ENCODE measurements around the gene MAPT. TPM values are rescaled to one million over a fixed set of nuclear protein-coding genes. Genes with fewer than 3 reads are reported as not detected.

The MAPT gene
- total RNA-seq, 1 experiment from 2014 or later: 3.6 TPM

DNA sequence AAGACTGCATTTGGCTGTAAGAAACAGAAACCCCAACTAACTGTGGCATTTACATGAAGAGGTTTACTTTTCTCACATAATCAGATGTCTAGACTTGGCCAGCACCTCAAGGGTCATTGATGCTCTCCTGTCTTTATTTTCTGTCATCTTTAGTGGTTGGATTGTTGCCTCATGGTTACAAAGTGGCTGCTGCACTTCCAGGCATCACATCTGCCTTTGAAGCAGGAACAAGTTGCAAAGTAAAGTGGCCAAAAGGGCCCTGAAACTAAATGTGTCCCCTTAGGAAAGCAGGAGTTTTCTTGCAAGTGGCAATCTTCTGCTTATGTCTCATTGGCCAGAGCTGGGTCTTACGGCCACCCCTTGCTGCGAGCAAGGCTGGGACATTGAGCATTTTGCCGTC, 78.2 kb downstream of the MAPT start:
- no peak overlapping the region for H3K4me2 ChIP-seq (ENCODE audit: low read length)
- ChIA-PET POLR2A (ENCODE audit: unreplicated experiment) (no interaction called here), CTCF (no interaction called here)
- H2AFZ ChIP-seq (ENCODE audit: low read length): no peak overlapping the region
- no peak overlapping the region for H3K27ac ChIP-seq (ENCODE audit: low read length)
- no peak overlapping the region for H3K4me3 ChIP-seq (ENCODE audit: low read length)
- no peaks in the 10 kb centered on the region for H3K9me3 ChIP-seq (ENCODE audit: low read length)
- no peaks in the 10 kb centered on the region for H3K79me2 ChIP-seq (ENCODE audit: low read length)
- H3K9ac ChIP-seq (ENCODE audit: low read length): no peak overlapping the region
- intact Hi-C loops (cut with micrococcal nuclease): no loop called here
- no peaks in the 10 kb centered on the region for H3K36me3 ChIP-seq (ENCODE audit: low read depth, low read length)
- TF ChIP-seq EZH2 (IDR thresholded peaks at IDR 0.05; ENCODE audit: low read length, unreplicated experiment): no peak
- peaks cover 7% of the 10 kb centered on the region; the same call in 1 of the 2 replicates for H3K27me3 ChIP-seq (ENCODE audit: low read length)
- no peaks in the 10 kb centered on the region for H3K9me2 ChIP-seq (replicated peaks; ENCODE audit: low read length)
- H3F3A ChIP-seq (ENCODE audit: low read length, unreplicated experiment): no peaks in the 10 kb centered on the region
- H3K4me1 ChIP-seq (ENCODE audit: insufficient read depth, low read length): no peaks in the 10 kb centered on the region
- DNase-seq (no peak), ATAC-seq (no peak)
- BruUV-seq (replicated peaks): no TSS peak
- H4K20me1 ChIP-seq (ENCODE audit: low read length): no peaks in the 10 kb centered on the region

DNA sequence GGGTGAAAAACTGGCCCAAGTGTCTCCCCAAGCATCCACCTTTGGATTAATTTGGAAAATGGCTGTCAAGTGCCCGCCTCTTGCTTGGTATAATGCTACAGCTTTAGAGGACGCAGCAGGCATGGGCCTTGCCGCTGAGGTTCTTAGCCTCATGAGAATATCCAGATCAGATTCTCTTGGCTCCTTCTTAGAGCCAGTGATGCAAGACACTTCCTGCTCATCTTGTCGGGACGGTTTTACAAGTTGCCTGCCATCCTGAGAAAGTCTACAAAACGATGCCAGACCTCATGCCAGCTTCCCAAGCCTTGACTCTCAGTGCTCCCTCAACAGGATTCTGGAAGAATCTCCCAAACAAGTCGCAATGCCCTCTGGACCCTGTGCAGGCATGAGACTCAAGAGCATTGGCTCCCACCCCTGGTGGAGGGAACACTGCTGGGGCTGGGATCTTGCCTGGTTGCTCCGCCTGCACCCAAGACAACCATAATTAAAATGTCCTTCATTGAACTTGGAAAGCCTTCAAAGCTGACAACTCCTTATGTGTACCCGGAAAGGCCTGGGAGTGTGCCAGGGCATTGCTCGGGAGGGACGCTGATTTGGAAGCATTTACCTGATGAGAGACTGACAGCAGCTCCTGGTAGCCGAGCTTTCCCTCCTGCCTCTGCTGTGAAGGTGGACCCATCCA, 78.9 kb downstream of the MAPT start:
- ATAC-seq (no peak), DNase-seq (peak; percentile 27)
- POLR2A ChIA-PET (ENCODE audit: unreplicated experiment): no interaction called here
- Histone ChIP-seq H3K4me3 (ENCODE audit: low read length) (no peak overlapping the region), H3K9me2 (replicated peaks; ENCODE audit: low read length) (no peaks in the 10 kb centered on the region), H3F3A (ENCODE audit: low read length, unreplicated experiment) (no peaks in the 10 kb centered on the region), H3K4me1 (ENCODE audit: insufficient read depth, low read length) (no peaks in the 10 kb centered on the region), H3K27ac (ENCODE audit: low read length) (no peak overlapping the region), H3K4me2 (ENCODE audit: low read length) (no peak overlapping the region), H2AFZ (ENCODE audit: low read length) (no peak overlapping the region), H3K9me3 (ENCODE audit: low read length) (no peaks in the 10 kb centered on the region), H4K20me1 (ENCODE audit: low read length) (no peaks in the 10 kb centered on the region), H3K9ac (ENCODE audit: low read length) (no peak overlapping the region), H3K27me3 (ENCODE audit: low read length) (0 out of 2 replicates have a peak, but pooled peaks cover under 1% of the 10 kb centered on the region), H3K36me3 (ENCODE audit: low read depth, low read length) (no peaks in the 10 kb centered on the region), H3K79me2 (ENCODE audit: low read length) (no peaks in the 10 kb centered on the region)
- TF ChIP-seq, protein P1, sequence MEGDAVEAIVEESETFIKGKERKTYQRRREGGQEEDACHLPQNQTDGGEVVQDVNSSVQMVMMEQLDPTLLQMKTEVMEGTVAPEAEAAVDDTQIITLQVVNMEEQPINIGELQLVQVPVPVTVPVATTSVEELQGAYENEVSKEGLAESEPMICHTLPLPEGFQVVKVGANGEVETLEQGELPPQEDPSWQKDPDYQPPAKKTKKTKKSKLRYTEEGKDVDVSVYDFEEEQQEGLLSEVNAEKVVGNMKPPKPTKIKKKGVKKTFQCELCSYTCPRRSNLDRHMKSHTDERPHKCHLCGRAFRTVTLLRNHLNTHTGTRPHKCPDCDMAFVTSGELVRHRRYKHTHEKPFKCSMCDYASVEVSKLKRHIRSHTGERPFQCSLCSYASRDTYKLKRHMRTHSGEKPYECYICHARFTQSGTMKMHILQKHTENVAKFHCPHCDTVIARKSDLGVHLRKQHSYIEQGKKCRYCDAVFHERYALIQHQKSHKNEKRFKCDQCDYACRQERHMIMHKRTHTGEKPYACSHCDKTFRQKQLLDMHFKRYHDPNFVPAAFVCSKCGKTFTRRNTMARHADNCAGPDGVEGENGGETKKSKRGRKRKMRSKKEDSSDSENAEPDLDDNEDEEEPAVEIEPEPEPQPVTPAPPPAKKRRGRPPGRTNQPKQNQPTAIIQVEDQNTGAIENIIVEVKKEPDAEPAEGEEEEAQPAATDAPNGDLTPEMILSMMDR (conservative IDR thresholded peaks at IDR 0.05; ENCODE audit: low read depth, low read length): no peak
- TF ChIP-seq EZH2 (IDR thresholded peaks at IDR 0.05; ENCODE audit: low read length, unreplicated experiment) (no peak), EZH2phosphoT487 (IDR thresholded peaks at IDR 0.05; ENCODE audit: borderline replicate concordance, low read length) (no peak)
- no TSS peak for BruUV-seq (replicated peaks)
- CTCF ChIA-PET: no interaction called here
- intact Hi-C loops (cut with micrococcal nuclease): no loop called here

DNA sequence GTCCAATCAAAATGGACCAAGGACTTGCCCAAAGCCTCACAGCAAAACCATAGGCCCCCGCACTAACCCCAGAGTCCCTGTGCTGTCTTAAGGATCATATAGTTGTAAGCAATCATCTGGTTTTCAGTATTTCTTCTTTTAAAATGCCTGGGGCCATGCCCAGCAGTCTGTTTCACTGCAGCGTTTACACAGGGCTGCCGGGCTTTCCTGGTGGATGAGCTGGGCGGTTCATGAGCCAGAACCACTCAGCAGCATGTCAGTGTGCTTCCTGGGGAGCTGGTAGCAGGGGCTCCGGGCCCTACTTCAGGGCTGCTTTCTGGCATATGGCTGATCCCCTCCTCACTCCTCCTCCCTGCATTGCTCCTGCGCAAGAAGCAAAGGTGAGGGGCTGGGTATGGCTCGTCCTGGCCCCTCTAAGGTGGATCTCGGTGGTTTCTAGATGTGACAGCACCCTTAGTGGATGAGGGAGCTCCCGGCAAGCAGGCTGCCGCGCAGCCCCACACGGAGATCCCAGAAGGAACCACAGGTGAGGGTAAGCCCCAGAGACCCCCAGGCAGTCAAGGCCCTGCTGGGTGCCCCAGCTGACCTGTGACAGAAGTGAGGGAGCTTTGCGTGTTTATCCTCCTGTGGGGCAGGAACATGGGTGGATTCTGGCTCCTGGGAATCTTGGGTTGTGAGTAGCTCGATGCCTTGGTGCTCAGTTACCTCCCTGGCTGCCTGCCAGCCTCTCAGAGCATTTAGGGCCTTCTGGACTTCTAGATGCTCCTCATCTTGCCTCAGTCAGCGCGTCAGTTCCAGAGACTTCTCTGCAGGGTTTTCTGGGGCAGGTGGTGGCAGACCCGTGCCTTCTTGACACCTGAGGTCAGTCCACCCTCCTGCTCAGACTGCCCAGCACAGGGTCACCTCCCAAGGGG, 79.8 kb downstream of the MAPT start:
- intact Hi-C loops (cut with micrococcal nuclease): no loop called here
- no peak overlapping the region for H3K4me2 ChIP-seq (ENCODE audit: low read length)
- H3K9me3 ChIP-seq (ENCODE audit: low read length): no peaks in the 10 kb centered on the region
- ChIA-PET CTCF (no interaction called here), POLR2A (ENCODE audit: unreplicated experiment) (no interaction called here)
- no peaks in the 10 kb centered on the region for H3K4me1 ChIP-seq (ENCODE audit: insufficient read depth, low read length)
- no peaks in the 10 kb centered on the region for H3F3A ChIP-seq (ENCODE audit: low read length, unreplicated experiment)
- H3K27ac ChIP-seq (ENCODE audit: low read length): no peak overlapping the region
- no peaks in the 10 kb centered on the region for H3K9me2 ChIP-seq (replicated peaks; ENCODE audit: low read length)
- H3K4me3 ChIP-seq (ENCODE audit: low read length): no peak overlapping the region
- no TSS peak for BruUV-seq (replicated peaks)
- no peak overlapping the region for H3K9ac ChIP-seq (ENCODE audit: low read length)
- H4K20me1 ChIP-seq (ENCODE audit: low read length): no peaks in the 10 kb centered on the region
- no peak for ATAC-seq
- H3K27me3 ChIP-seq (ENCODE audit: low read length): no peaks in the 10 kb centered on the region
- no peak overlapping the region for H2AFZ ChIP-seq (ENCODE audit: low read length)
- H3K79me2 ChIP-seq (ENCODE audit: low read length): no peaks in the 10 kb centered on the region
- H3K36me3 ChIP-seq (ENCODE audit: low read depth, low read length): no peaks in the 10 kb centered on the region
- no peak for DNase-seq
- TF ChIP-seq, protein P1 (conservative IDR thresholded peaks at IDR 0.05; ENCODE audit: low read depth, low read length): no peak
- TF ChIP-seq EZH2phosphoT487 (IDR thresholded peaks at IDR 0.05; ENCODE audit: borderline replicate concordance, low read length) (no peak), EZH2 (IDR thresholded peaks at IDR 0.05; ENCODE audit: low read length, unreplicated experiment) (no peak)

Measured in PC-3 (cell line).